GM11168 (cell line): ENCODE measurements around the gene ACBD5.

Source experiments
- in situ Hi-C: fragments of 300-500 bp; cut with MboI; formaldehyde crosslinking; loops from one replicate; pipeline ENCODE4 v1.12.0; 2022; ENCODE audit warnings: low sequenced_read_pairs; ENCODE audit not compliant: unreplicated experiment

ACBD5 gene

GRCh38 chr10:27155066-27155754, 85.4 kb downstream of the ACBD5 start, which contains the start of gene MASTL:
TSS of gene MASTL (plus strand) at chr10:27155352. CDS start at chr10:27155427, 75 bp downstream.
- in situ Hi-C loops, result no loop called here

GRCh38 chr10:27153845-27154193, 86.8 kb downstream of the ACBD5 start:
- in situ Hi-C loops, result no loop called here

GRCh38 chr10:27153329-27153728, 87.3 kb downstream of the ACBD5 start:
- in situ Hi-C loops, result no loop called here

GRCh38 chr10:27152687-27153086, 87.9 kb downstream of the ACBD5 start:
- in situ Hi-C loops, result no loop called here

- in situ Hi-C loops, result no loop called here
These were observed 90.3 kb downstream of the ACBD5 start for GRCh38 chr10:27150261-27150660.

- in situ Hi-C loops, result no loop called here
These were observed 92.9 kb downstream of the ACBD5 start for GRCh38 chr10:27147701-27148100.

GRCh38 chr10:27145937-27146336, 94.7 kb downstream of the ACBD5 start:
- in situ Hi-C loops, result no loop called here
